GM23248 (cell line): ENCODE measurements around the gene IQCN.

Experiments used
- EZH2 ChIP-seq: fragments of 200-600 bp; sonication (generic); IDR thresholded peaks from 2 replicates; pipeline ENCODE4 v1.6.1; 2018; ENCODE audit warnings: antibody characterized with exemption, mild to moderate bottlenecking; ENCODE audit not compliant: insufficient read depth, poor library complexity, severe bottlenecking
- EZH2phosphoT487 ChIP-seq: fragments of 200-600 bp; sonication (generic); IDR thresholded peaks from 2 replicates; pipeline ENCODE4 v1.6.1; 2018; ENCODE audit warnings: antibody characterized with exemption, moderate library complexity, mild to moderate bottlenecking, low read depth; ENCODE audit not compliant: insufficient read depth

DNA sequence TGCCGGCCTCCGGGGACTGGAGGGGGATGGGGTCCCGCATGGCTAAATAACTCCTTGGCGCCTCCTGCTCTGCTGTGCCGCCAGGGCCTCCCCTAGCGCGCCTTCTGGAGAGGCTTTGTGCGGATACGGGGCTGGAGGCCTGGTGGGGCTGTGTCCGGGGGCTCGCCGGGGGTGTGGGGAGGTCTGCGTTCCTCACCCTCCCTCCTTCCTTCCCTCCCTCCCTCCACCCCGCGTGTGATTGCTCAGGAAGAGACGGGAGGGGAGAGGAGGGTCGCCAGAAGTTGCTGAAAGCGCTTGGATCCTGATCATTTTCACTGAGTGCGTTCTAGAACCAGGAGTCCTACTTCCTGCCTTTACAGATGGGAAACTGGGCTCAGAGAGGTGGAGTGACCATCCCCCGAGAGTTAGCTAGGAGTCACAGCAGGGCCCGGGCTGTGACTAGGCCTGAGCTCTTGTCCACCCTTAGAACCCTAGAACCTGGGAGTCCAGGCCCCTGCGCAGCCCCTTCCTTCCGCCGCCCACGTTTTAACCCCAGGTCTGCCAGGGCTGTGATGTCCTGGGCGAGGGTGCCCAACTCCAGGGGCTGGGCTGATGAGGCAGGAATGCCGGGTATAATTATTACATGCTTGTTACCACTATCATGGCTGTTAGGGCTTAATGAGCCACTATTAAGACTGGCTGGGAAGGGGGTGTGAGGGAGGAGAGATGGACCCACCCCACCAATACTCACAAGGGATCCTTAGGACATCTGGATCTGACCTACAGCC, 8.0 kb upstream of the IQCN start:
- TF ChIP-seq EZH2 = no peak
- TF ChIP-seq EZH2phosphoT487 = no peak
